NCI-H510A treated with DMSO at 0.1 percent for 48 hours (cell line): Measurements from ENCODE around the gene CHST8.

Experiments used
- DNase-seq: peaks from one replicate; lab custom pipeline; 2025; lab: John Stamatoyannopoulos, UW

The CHST8 gene

GRCh38 chr19:33737681-33738371 lies 116.1 kb downstream of the CHST8 start:
- no peak for DNase-seq

- no peak for DNase-seq
Measured at GRCh38 chr19:33740811-33741396, 119.2 kb downstream of the CHST8 start.

GRCh38 chr19:33745297-33745696 lies 123.5 kb downstream of the CHST8 start:
- no peak for DNase-seq

- DNase-seq = no peak
Measured at GRCh38 chr19:33746159-33746558, 124.4 kb downstream of the CHST8 start.

GRCh38 chr19:33747273-33747672 lies 125.5 kb downstream of the CHST8 start:
- no peak for DNase-seq

GRCh38 chr19:33748231-33748630 lies 126.5 kb downstream of the CHST8 start:
- DNase-seq = no peak

GRCh38 chr19:33749016-33749415 lies 127.3 kb downstream of the CHST8 start:
- no peak for DNase-seq

GRCh38 chr19:33749619-33750175 lies 127.9 kb downstream of the CHST8 start:
- DNase-seq = no peak

GRCh38 chr19:33750587-33751435 lies 129.1 kb downstream of the CHST8 start:
- no peak for DNase-seq

- no peak for DNase-seq
Measured at GRCh38 chr19:33751436-33751770, 129.7 kb downstream of the CHST8 start.

GRCh38 chr19:33752018-33752800 lies 130.5 kb downstream of the CHST8 start:
- DNase-seq = no peak

- DNase-seq = no peak
Measured at GRCh38 chr19:33752945-33753344, 131.2 kb downstream of the CHST8 start.

- no peak for DNase-seq
Measured at GRCh38 chr19:33754361-33754760, 132.6 kb downstream of the CHST8 start.

GRCh38 chr19:33755099-33756035 lies 133.6 kb downstream of the CHST8 start:
- DNase-seq = no peak

GRCh38 chr19:33756177-33756576 lies 134.4 kb downstream of the CHST8 start:
- DNase-seq = no peak

GRCh38 chr19:33758541-33759013 lies 136.8 kb downstream of the CHST8 start:
- no peak for DNase-seq

- DNase-seq = no peak
Measured at GRCh38 chr19:33759356-33759755, 137.6 kb downstream of the CHST8 start.

- DNase-seq = no peak
Measured at GRCh38 chr19:33763633-33764371, 142.0 kb downstream of the CHST8 start.

- DNase-seq = no peak
Measured at GRCh38 chr19:33766623-33767022, 144.9 kb downstream of the CHST8 start.

GRCh38 chr19:33767898-33768413 lies 146.2 kb downstream of the CHST8 start:
- no peak for DNase-seq
